Pancreas (tissue), 10 donors: ENCODE results near the gene NOS1AP. TPM values are rescaled to one million over a fixed set of nuclear protein-coding genes. Genes with fewer than 3 reads are reported as not detected.

ENCODE experiments used
- ATAC-seq, 4 donors: fragments of 200-7000 bp; cut with Tn5 transposase; one replicate each; pipeline versions ENCODE4 v1.8.0 to v1.9.1; 2020; ENCODE audit warnings: mild to moderate bottlenecking in 4 of 4, moderate library complexity in 4 of 4
- DNase-seq, 6 donors: peaks; one replicate each; pipeline ENCODE4 v3.0.0-alpha.2; 2020
- FAIRE-seq: peaks from 2 replicates; lab custom pipeline; 2012; peaks lifted over from hg19 to GRCh38; lab: Jason Lieb, UNC
- H3K27ac ChIP-seq, 4 donors: fragments of 200-600 bp; sonication (generic); 1 replicate in 3 of 4; 2 replicates in 1 of 4; pipeline versions ENCODE4 v1.5.0 to v1.8.0; 2020
- H3K27me3 ChIP-seq, 4 donors: fragments of 200-600 bp; one replicate each; pipeline ENCODE4 v1.8.0; 2021
- H3K36me3 ChIP-seq, 3 donors: fragments of 200-600 bp; sonication (generic) in 1 of 3; one replicate each; pipeline versions ENCODE4 v1.5.0 to v1.8.0; 2020 to 2021
- H3K4me1 ChIP-seq, 3 donors: fragments of 200-600 bp; one replicate each; pipeline ENCODE4 v1.8.0; 2021
- H3K4me3 ChIP-seq, 4 donors: fragments of 200-600 bp; sonication (generic) in 2 of 4; one replicate each; pipeline versions ENCODE4 v1.5.0 to v1.8.0; 2020 to 2021
- H3K9me3 ChIP-seq, 4 donors: fragments of 200-600 bp; one replicate each; pipeline ENCODE4 v1.8.0; 2021
- WGBS, 2 donors: extraction: QIAGEN DNeasy Blood & Tissue Kit; methylation state at CpG; one replicate each; pipeline ENCODE4 v1.1.7; 2013; 5-methylcytosine and 5-hydroxymethylcytosine counted together
- intact Hi-C, 3 donors: fragments of 100-400 bp; cut with DNase I; formaldehyde crosslinking; loops; one replicate each; pipeline versions ENCODE4 v1.11.1 to v1.14.2; 2022
- polyA plus RNA-seq, 2 donors: library from polyadenylated mRNA; stranded (reverse); fragments of 200-250 nt; gene quantifications; one replicate each; pipeline ENCODE4 v1.2.3, GENCODE V29; 2013
- total RNA-seq, 6 donors: library from RNA; stranded (reverse); fragmentation: NEBNext Ultra II Directional in 4 of 6; extraction: Animal tissue kit (Norgen Biotek cat#: 25700) in 4 of 6; gene quantifications; one replicate each; pipeline versions ENCODE4 v1.2.1 to v1.2.4, GENCODE V29; 2021 to 2023
- TF ChIP-seq, protein P1 (sequence below), 4 donors: fragments of 200-600 bp; sonication (generic) in 3 of 4; IDR thresholded peaks; one replicate each; pipeline versions ENCODE4 v1.5.0 to v1.8.0; 2021; ENCODE audit warnings: antibody characterized with exemption in 4 of 4
- donor health status: healthy with polysubstance abuse.
- donor health status: DM: no; HTN: no; CAD: no; lungs with moderate emphysema.
- donor health status: DM: no; HTN: no; CAD: no.
- donor health status: control.
- donor health status: control.
- donor health status: Bipolar disorder and iron deficiency.
- donor health status: DM: yes; HTN: yes; CAD: no.
- donor health status: DM: no; HTN: no; CAD: no.
- donor health status: DM: no; HTN: no; CAD: no.
- donor health status: DM: yes; HTN: yes; CAD: no.

NOS1AP gene
- total and polyA plus RNA-seq, 8 donors = 0.40 to 2.8 (median 1.7) TPM

DNA sequence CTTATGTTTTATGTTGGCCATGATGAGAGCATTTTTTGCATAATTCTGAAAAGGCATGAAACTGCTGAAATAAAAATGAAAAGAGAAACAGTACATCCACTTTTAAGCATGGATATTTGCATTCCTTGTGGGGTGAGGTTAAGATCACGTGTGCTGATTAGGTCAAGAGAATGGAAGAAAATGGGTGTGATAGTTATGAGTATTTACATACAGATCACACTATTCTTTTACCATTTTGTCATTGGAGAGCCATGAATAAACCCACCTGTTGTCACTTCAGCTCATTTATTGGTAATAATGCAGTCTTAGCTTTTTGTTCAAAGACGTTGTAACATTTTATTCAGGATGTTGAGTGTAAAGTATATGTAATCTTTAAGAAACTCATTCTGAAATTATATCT lies 153.2 kb downstream of the NOS1AP start:
- FAIRE-seq (no peak), DNase-seq (no peak), ATAC-seq (no peak)
- no peaks in the 10 kb centered on the region for H3K36me3 ChIP-seq
- TF ChIP-seq, protein P1, sequence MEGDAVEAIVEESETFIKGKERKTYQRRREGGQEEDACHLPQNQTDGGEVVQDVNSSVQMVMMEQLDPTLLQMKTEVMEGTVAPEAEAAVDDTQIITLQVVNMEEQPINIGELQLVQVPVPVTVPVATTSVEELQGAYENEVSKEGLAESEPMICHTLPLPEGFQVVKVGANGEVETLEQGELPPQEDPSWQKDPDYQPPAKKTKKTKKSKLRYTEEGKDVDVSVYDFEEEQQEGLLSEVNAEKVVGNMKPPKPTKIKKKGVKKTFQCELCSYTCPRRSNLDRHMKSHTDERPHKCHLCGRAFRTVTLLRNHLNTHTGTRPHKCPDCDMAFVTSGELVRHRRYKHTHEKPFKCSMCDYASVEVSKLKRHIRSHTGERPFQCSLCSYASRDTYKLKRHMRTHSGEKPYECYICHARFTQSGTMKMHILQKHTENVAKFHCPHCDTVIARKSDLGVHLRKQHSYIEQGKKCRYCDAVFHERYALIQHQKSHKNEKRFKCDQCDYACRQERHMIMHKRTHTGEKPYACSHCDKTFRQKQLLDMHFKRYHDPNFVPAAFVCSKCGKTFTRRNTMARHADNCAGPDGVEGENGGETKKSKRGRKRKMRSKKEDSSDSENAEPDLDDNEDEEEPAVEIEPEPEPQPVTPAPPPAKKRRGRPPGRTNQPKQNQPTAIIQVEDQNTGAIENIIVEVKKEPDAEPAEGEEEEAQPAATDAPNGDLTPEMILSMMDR (IDR thresholded peaks at IDR 0.05) = no peak
- no peaks in the 10 kb centered on the region for H3K27me3 ChIP-seq
- H3K9me3 ChIP-seq = no peaks in the 10 kb centered on the region
- intact Hi-C loops = no loop called here
- H3K27ac ChIP-seq = no peak overlapping the region
- no peaks in the 10 kb centered on the region for H3K4me1 ChIP-seq
- no peak overlapping the region for H3K4me3 ChIP-seq
- WGBS, 2 donors = 83 to 94% methylated on average over 2 of the region's 2 CpGs

DNA sequence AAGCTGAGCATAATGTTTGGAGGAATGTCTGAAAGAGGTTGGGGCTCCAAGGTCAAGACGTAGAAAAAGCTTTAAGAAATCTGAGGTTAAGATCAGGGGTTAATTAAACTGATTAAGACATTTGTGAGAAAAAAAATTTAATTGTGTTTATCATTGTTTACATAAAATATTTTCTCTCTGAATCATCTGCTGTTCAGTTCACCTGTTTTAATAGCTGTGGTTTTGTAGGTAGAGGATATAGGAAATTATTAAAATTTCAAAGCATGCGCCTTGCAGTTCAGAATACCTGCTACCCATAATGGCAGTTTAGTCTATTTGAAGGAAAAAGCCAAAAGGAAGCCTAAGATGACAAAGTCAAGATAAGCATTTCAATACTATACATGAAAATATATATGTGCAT lies 154.0 kb downstream of the NOS1AP start:
- Histone ChIP-seq H3K9me3 (no peaks in the 10 kb centered on the region), H3K36me3 (no peaks in the 10 kb centered on the region), H3K27ac (no peak overlapping the region), H3K4me3 (no peak overlapping the region), H3K27me3 (no peaks in the 10 kb centered on the region), H3K4me1 (peaks cover 0 to under 1% (median 0%) of the 10 kb centered on the region in 3 donors)
- ATAC-seq (no peak), DNase-seq (no peak), FAIRE-seq (no peak)
- WGBS, 2 donors = 80 to 84% methylated on average over 2 of the region's 2 CpGs
- intact Hi-C loops = no loop called here
- TF ChIP-seq, protein P1 (IDR thresholded peaks at IDR 0.05) = no peak

DNA sequence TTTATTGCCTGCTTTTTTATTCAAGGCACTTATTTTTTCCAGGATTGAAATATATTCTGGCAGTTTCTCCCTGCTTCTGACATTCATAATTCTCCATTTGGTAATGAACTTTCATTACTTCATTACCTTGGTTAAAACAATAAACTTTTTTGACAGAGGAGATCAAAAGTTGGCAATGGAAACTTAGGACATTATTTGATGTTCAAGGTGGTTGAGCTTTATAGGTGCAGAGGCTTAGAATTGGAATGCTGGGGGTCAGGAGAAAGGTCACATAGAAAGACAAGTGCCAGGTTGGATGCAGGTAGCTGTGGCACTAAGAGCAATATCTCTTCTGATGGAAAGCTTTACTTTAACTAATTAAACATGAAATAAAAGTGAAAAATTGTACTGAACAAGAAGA lies 154.8 kb downstream of the NOS1AP start:
- DNase-seq (no peak), FAIRE-seq (no peak), ATAC-seq (no peak)
- intact Hi-C loops = no loop called here
- Histone ChIP-seq H3K9me3 (no peaks in the 10 kb centered on the region), H3K27me3 (no peaks in the 10 kb centered on the region), H3K36me3 (no peaks in the 10 kb centered on the region), H3K4me3 (no peak overlapping the region), H3K27ac (no peak overlapping the region), H3K4me1 (peaks cover 0 to 3% (median 0%) of the 10 kb centered on the region in 3 donors)
- TF ChIP-seq, protein P1 (IDR thresholded peaks at IDR 0.05) = no peak

DNA sequence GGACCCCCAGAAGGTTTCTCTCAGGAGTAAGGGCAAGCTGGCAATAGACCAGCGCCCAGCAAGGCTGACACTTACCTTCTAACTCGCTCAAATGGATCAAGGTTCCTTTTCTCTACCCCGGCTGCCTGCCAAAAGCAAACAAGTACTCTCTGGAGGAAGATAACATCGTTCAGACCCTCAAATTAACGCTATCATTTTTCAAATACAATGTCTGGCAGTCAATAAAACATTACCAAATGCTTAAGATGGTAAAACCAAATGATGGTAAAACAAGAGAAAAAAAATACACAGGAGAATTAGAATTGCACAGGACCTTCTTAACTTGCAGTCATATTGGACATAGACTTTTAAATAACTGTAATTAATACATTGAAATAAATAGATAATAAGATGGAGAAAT lies 159.1 kb downstream of the NOS1AP start:
- intact Hi-C loops = no loop called here
- WGBS, 2 donors = 22% methylated on average over 5 of the region's 5 CpGs
- no peak for DNase-seq
- Histone ChIP-seq H3K36me3 (no peaks in the 10 kb centered on the region), H3K27ac (no peak overlapping the region), H3K4me3 (no peak overlapping the region), H3K27me3 (no peaks in the 10 kb centered on the region), H3K4me1 (peaks cover 3 to 8% (median 4%) of the 10 kb centered on the region in 3 donors), H3K9me3 (no peaks in the 10 kb centered on the region)
- TF ChIP-seq, protein P1 (IDR thresholded peaks at IDR 0.05) = no peak
- FAIRE-seq = no peak
- no peak for ATAC-seq

DNA sequence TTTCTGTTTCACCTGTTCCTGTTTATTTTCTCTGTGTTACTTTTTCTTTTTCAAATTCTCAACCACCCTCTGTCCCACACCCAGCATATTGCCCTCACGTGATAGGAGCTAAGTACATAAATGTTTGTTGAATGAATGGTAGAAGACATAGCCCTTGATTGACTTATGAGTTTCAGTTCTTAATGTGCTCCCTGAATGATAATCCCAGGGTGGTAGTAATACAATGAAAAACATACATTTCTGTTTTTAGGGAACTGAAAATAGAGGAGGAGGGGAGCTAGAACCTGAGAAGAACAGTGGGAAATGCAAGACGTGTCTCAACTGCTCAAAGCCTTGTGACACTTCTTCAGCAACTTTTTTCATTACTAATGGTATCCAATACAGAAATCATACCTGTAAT lies 160.1 kb downstream of the NOS1AP start:
- Histone ChIP-seq H3K27me3 (no peaks in the 10 kb centered on the region), H3K36me3 (no peaks in the 10 kb centered on the region), H3K4me3 (no peak overlapping the region), H3K27ac (no peak overlapping the region), H3K9me3 (no peaks in the 10 kb centered on the region), H3K4me1 (peaks cover 3 to 8% (median 4%) of the 10 kb centered on the region in 3 donors)
- FAIRE-seq = no peak
- no peak for DNase-seq
- 69 to 84% methylated on average over 2 of the region's 2 CpGs for WGBS, 2 donors
- intact Hi-C loops = no loop called here
- ATAC-seq = peak in 1 of 4 donors; percentile 59
- TF ChIP-seq, protein P1 (IDR thresholded peaks at IDR 0.05) = no peak
